ENCODE data around the gene SMIM38.

Gene SMIM38

DNA sequence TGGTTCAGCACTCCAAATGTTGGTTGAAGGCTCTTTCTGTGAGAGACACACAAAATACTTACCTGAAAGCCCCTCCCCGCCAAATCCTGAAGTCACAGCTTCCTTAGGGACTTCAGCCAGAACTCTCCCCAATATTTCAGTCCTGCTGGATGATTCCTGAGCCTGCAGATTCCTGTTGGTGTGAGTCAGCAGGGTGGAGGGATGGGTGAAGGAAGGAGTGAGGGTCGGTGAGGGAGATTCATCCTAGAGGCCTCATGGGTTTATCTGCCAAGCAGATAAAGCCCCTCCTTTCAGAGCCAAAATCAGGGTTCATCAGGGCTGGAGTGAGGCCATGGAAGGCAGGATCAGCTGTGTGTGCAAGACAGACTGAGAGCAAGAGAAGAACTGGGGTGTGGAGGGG lies 37.9 kb downstream of the SMIM38 start:
- H3K4me3 ChIP-seq (replicated peaks; ENCODE audit: low read depth, low read length): no peak overlapping the region
- DNase-seq (ENCODE audit: low read depth): no peak
- TF ChIP-seq, protein P1, sequence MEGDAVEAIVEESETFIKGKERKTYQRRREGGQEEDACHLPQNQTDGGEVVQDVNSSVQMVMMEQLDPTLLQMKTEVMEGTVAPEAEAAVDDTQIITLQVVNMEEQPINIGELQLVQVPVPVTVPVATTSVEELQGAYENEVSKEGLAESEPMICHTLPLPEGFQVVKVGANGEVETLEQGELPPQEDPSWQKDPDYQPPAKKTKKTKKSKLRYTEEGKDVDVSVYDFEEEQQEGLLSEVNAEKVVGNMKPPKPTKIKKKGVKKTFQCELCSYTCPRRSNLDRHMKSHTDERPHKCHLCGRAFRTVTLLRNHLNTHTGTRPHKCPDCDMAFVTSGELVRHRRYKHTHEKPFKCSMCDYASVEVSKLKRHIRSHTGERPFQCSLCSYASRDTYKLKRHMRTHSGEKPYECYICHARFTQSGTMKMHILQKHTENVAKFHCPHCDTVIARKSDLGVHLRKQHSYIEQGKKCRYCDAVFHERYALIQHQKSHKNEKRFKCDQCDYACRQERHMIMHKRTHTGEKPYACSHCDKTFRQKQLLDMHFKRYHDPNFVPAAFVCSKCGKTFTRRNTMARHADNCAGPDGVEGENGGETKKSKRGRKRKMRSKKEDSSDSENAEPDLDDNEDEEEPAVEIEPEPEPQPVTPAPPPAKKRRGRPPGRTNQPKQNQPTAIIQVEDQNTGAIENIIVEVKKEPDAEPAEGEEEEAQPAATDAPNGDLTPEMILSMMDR (IDR thresholded peaks at IDR 0.05; ENCODE audit: low read length, missing control alignments): no peak

DNA sequence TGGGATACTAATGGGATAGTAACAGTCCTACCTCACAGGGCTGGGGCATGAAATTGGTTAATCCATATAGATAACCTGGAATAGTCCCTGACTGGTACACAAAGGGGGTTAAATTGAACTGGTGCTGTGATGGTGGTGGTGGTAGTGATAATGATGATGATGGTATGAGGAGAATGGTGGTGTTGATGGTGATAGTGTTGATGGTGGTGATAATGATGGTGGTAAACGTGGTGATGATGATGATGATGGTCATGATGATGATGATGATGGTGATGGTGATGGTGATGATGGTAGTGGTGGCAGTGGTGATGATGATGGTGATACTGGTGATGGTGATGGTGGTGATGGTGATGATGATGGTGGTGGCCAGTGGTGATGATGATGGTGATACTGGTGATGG lies 38.7 kb downstream of the SMIM38 start:
- TF ChIP-seq, protein P1 (IDR thresholded peaks at IDR 0.05; ENCODE audit: low read length, missing control alignments): no peak
- DNase-seq (ENCODE audit: low read depth): no peak
- no peak overlapping the region for H3K4me3 ChIP-seq (replicated peaks; ENCODE audit: low read depth, low read length)

DNA sequence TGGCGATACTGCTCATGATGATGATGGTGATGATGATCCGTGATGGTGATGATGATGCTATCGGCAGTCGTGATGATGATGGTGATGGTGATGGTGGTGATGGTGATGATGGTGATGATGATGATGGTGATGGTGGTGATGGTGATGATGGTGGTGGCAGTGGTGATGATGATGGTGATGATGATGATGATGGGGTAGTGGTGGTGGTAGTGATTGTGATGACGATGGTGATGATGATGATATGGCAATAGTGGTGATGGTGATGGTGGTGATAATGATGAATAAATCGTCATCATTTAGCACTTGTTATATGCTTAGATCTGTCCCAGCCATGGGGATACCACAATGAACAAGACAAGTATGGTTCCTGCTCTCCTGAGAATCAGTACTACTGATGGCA lies 39.2 kb downstream of the SMIM38 start:
- no peak overlapping the region for H3K4me3 ChIP-seq (replicated peaks; ENCODE audit: low read depth, low read length)
- DNase-seq (ENCODE audit: low read depth): no peak
- TF ChIP-seq, protein P1 (IDR thresholded peaks at IDR 0.05; ENCODE audit: low read length, missing control alignments): no peak

DNA sequence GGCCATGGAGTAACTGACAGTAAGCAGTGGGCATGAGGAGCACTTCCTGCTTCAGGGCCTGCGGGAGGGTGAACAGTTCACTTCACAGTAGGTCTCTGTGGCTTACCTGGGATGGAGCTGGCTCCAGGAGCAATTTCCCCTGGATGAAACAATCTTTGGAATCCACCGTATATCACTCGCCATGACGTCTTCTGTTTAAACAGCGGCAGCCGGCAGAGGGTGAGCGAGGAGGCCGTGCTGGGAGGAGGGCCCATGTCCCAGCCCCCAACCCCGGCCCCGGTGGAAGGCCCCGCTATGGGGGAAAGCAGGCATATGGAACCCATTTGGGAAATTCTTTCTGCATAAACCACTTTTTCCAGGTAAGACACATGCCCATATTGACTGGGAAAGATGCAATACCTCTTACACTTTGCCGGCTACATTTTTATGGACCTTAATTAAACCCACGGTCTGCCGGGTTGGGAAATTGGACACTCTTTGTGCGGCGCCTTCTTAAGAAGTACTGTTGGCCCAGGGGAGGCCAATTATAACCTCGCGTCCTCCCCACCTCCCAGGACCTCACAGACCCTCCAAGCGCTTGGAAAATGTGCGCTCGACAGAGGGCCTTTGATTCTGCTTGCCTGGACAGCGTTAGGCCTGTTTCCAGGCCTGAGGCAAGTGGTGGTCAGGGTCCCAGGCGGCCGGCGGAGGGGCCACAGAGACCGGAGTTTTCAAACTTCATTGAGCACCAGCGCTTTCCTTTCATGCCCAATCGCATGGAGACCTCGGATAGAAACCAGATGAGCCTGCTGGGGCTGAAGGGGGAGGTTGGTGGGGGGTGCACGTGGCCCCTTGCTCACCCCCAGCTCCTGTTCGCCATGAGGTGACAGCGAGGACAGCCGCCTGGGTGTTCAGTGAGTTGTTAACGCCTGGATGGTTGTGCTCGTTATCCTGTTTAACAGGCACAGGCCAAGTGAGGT lies 40.4 kb downstream of the SMIM38 start:
- TF ChIP-seq, protein P1 (IDR thresholded peaks at IDR 0.05; ENCODE audit: low read length, missing control alignments): no peak
- no peak overlapping the region for H3K4me3 ChIP-seq (replicated peaks; ENCODE audit: low read depth, low read length)
- no peak for DNase-seq (ENCODE audit: low read depth)

DNA sequence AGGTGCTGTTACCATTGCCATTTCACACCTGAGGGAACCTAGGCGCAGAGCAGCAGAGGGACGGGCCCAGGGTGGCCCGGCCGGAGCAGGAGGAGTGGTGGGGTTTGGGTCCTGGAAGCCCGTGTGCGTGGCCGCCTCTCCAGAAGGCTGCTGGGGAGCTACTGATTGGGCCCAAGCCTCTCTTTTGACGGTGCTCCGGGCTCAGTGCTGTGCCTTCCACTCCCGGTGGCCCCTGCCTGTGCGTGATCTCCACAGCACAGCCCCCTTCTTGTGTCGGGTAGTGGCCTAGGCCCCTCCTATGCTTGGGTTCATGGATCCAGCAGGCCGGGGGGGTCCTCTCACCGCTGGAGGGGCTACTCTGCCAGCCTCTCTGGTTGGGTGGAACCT lies 41.0 kb downstream of the SMIM38 start:
- no peak overlapping the region for H3K4me3 ChIP-seq (replicated peaks; ENCODE audit: low read depth, low read length)
- TF ChIP-seq, protein P1 (IDR thresholded peaks at IDR 0.05; ENCODE audit: low read length, missing control alignments): no peak
- DNase-seq (ENCODE audit: low read depth): no peak

DNA sequence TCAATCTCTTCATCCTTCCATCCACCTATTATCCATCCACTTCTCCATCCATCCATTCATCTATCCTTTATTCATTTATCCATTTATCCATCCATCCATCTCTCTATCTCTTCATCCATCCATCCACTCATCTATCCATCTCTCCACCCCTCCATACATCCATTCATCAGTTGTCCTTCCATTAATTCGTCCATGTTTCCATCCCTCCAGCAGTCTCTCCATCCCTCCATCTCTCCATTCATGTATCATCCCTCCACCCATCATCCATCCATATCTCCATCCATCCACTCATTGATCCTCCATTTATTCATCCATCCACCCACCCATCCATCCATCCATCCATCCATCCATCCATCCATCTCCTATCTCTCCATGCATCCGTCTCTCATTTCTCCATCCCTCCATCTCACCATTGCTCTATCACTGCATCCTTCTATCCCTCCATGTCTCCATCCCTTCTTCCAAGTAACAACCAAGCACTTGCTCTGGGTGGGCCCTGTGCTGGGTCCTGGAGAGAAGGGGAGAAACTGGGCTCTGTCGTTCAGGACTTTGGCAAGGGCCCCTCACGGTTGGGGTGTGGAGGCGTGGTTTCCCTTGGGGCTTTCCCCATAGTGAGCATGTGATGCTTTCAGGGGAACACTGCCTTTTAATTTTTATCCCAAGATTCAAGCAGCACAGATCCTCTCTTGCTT lies 43.3 kb downstream of the SMIM38 start:
- H3K4me3 ChIP-seq (replicated peaks; ENCODE audit: low read depth, low read length): no peak overlapping the region
- no peak for DNase-seq (ENCODE audit: low read depth)
- TF ChIP-seq, protein P1 (IDR thresholded peaks at IDR 0.05; ENCODE audit: low read length, missing control alignments): no peak

All from fibroblast of pulmonary artery (primary cell).